ENCODE measurements around the gene CRB1. TPM values are rescaled to one million over a fixed set of nuclear protein-coding genes. Genes with fewer than 3 reads are reported as not detected.

Gene CRB1
- total RNA-seq, 1 donor from 2014 or later = not detected

- DNase-seq (ENCODE audit: low spot score) = no peak
- Mint-ChIP-seq H3K27ac (ENCODE audit: unreplicated experiment) (no peak overlapping the region), H3K27me3 (ENCODE audit: unreplicated experiment) (no peaks in the 10 kb centered on the region), H3K9me3 (ENCODE audit: unreplicated experiment) (no peaks in the 10 kb centered on the region), H3K4me1 (ENCODE audit: unreplicated experiment) (peaks cover 5% of the 10 kb centered on the region), H3K4me3 (ENCODE audit: unreplicated experiment) (no peak overlapping the region), H3K36me3 (ENCODE audit: low read depth, unreplicated experiment) (no peaks in the 10 kb centered on the region)
- no peak for TF ChIP-seq CTCF (IDR thresholded peaks at IDR 0.05; ENCODE audit: unreplicated experiment)
Measured at GRCh38 chr1:197440715-197441114, 172.7 kb downstream of the CRB1 start.

- Mint-ChIP-seq H3K4me1 (ENCODE audit: unreplicated experiment) (peaks cover 5% of the 10 kb centered on the region), H3K4me3 (ENCODE audit: unreplicated experiment) (no peak overlapping the region), H3K9me3 (ENCODE audit: unreplicated experiment) (no peaks in the 10 kb centered on the region), H3K27ac (ENCODE audit: unreplicated experiment) (no peak overlapping the region), H3K36me3 (ENCODE audit: low read depth, unreplicated experiment) (no peaks in the 10 kb centered on the region), H3K27me3 (ENCODE audit: unreplicated experiment) (no peaks in the 10 kb centered on the region)
- no peak for TF ChIP-seq CTCF (IDR thresholded peaks at IDR 0.05; ENCODE audit: unreplicated experiment)
- no peak for DNase-seq (ENCODE audit: low spot score)
Measured at GRCh38 chr1:197441999-197442414, 174.0 kb downstream of the CRB1 start.

GRCh38 chr1:197444755-197445154, 176.7 kb downstream of the CRB1 start:
- H3K4me1 Mint-ChIP-seq (ENCODE audit: unreplicated experiment) = peaks cover 5% of the 10 kb centered on the region
- no peak overlapping the region for H3K27ac Mint-ChIP-seq (ENCODE audit: unreplicated experiment)
- TF ChIP-seq CTCF (IDR thresholded peaks at IDR 0.05; ENCODE audit: unreplicated experiment) = no peak
- DNase-seq (ENCODE audit: low spot score) = no peak
- no peaks in the 10 kb centered on the region for H3K27me3 Mint-ChIP-seq (ENCODE audit: unreplicated experiment)
- H3K9me3 Mint-ChIP-seq (ENCODE audit: unreplicated experiment) = no peaks in the 10 kb centered on the region
- no peak overlapping the region for H3K4me3 Mint-ChIP-seq (ENCODE audit: unreplicated experiment)
- no peaks in the 10 kb centered on the region for H3K36me3 Mint-ChIP-seq (ENCODE audit: low read depth, unreplicated experiment)

GRCh38 chr1:197448121-197448779, 180.2 kb downstream of the CRB1 start:
- no peak for DNase-seq (ENCODE audit: low spot score)
- no peak overlapping the region for H3K4me3 Mint-ChIP-seq (ENCODE audit: unreplicated experiment)
- H3K27me3 Mint-ChIP-seq (ENCODE audit: unreplicated experiment) = no peaks in the 10 kb centered on the region
- H3K27ac Mint-ChIP-seq (ENCODE audit: unreplicated experiment) = no peak overlapping the region
- no peaks in the 10 kb centered on the region for H3K4me1 Mint-ChIP-seq (ENCODE audit: unreplicated experiment)
- H3K9me3 Mint-ChIP-seq (ENCODE audit: unreplicated experiment) = no peaks in the 10 kb centered on the region
- no peak for TF ChIP-seq CTCF (IDR thresholded peaks at IDR 0.05; ENCODE audit: unreplicated experiment)
- H3K36me3 Mint-ChIP-seq (ENCODE audit: low read depth, unreplicated experiment) = no peaks in the 10 kb centered on the region

GRCh38 chr1:197451381-197451780, 183.3 kb downstream of the CRB1 start:
- H3K36me3 Mint-ChIP-seq (ENCODE audit: low read depth, unreplicated experiment) = no peaks in the 10 kb centered on the region
- no peaks in the 10 kb centered on the region for H3K9me3 Mint-ChIP-seq (ENCODE audit: unreplicated experiment)
- DNase-seq (ENCODE audit: low spot score) = no peak
- H3K27ac Mint-ChIP-seq (ENCODE audit: unreplicated experiment) = no peak overlapping the region
- TF ChIP-seq CTCF (IDR thresholded peaks at IDR 0.05; ENCODE audit: unreplicated experiment) = no peak
- H3K4me3 Mint-ChIP-seq (ENCODE audit: unreplicated experiment) = no peak overlapping the region
- no peaks in the 10 kb centered on the region for H3K27me3 Mint-ChIP-seq (ENCODE audit: unreplicated experiment)
- no peaks in the 10 kb centered on the region for H3K4me1 Mint-ChIP-seq (ENCODE audit: unreplicated experiment)

Data from endothelial cell (in vitro differentiated cells).